ENCODE data around the gene CD274.
"Not testable (repeated sequence)": the region's sequence is repeated elsewhere in the genome, so short reads cannot be mapped to it uniquely, and the experiment has no call there.

CD274 gene

DNA sequence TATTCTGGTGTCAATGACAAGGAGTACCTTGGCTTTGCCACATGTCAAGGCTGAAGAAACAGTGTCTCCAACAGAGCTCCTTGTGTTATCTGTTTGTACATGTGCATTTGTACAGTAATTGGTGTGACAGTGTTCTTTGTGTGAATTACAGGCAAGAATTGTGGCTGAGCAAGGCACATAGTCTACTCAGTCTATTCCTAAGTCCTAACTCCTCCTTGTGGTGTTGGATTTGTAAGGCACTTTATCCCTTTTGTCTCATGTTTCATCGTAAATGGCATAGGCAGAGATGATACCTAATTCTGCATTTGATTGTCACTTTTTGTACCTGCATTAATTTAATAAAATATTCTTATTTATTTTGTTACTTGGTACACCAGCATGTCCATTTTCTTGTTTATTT lies 19.8 kb downstream of the CD274 start:
- DNase-seq: no peak

- no peak for DNase-seq
Measured at GRCh38 chr9:5470816-5471215, 20.5 kb downstream of the CD274 start.

GRCh38 chr9:5475611-5476010 lies 25.3 kb downstream of the CD274 start:
- not testable (repeated sequence) for DNase-seq

DNA sequence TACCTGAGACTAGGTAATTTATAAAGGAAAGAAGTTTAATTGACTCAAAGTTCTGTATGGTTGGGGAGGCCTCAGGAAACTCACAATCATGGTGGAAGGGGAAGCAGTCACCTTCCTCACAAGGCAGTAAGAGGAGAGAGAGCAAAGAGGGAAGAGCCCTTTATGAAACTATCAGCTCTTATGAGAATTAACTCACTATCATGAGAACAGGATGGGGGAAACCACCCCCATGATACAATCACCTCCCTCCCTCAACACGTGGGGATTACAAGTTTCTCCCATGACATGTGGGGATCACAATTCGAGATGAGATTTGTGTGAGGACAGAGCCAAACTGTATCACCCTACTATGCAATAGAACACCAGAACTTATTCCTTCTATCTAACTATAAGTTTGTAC lies 27.9 kb downstream of the CD274 start:
- no peak for DNase-seq

GRCh38 chr9:5479994-5480694 lies 29.8 kb downstream of the CD274 start:
- no peak for DNase-seq

- no peak for DNase-seq
Measured at GRCh38 chr9:5480919-5481318, 30.6 kb downstream of the CD274 start.

- DNase-seq: no peak
Measured at GRCh38 chr9:5481322-5482040, 31.1 kb downstream of the CD274 start.

DNA sequence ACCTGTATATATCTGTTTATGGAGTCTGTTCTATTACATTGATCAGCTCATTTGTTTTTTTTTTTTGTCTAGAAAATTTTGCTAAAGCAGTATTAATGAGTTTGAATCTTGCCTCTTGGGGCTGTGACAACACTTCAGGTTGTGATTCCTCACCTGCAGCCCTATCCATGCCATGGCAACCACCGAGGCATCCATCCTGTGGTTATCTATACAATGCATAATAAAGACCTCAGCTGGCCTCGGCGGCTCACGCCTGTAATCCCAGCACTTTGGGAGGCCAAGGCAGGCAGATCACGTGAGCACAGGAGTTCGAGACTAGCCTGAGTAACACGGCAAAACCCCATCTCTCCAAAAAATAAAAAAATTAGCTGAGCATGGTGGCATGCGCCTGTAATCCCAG lies 31.9 kb downstream of the CD274 start:
- DNase-seq: no peak

DNA sequence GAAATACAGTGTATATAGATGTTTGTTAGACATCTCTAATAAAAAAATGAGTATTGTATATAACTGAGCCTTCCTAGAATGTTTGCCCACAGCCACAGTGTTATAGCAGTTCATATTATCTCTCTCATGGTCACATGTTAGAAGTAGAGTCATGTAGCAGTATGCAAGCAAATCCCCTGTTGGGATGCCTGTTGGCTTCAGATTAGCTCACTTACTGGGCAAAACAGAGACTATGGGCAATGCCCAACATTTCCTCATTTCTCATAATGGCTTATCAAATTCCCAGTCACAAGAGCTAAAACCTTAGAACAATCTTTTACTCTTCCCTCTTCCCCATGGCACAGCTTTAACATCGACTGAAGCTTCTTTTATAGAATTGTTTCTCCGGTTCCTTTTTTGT lies 33.0 kb downstream of the CD274 start:
- DNase-seq: no peak

GRCh38 chr9:5485378-5486085 lies 35.2 kb downstream of the CD274 start:
- no peak for DNase-seq

GRCh38 chr9:5486988-5487387 lies 36.6 kb downstream of the CD274 start:
- no peak for DNase-seq

DNA sequence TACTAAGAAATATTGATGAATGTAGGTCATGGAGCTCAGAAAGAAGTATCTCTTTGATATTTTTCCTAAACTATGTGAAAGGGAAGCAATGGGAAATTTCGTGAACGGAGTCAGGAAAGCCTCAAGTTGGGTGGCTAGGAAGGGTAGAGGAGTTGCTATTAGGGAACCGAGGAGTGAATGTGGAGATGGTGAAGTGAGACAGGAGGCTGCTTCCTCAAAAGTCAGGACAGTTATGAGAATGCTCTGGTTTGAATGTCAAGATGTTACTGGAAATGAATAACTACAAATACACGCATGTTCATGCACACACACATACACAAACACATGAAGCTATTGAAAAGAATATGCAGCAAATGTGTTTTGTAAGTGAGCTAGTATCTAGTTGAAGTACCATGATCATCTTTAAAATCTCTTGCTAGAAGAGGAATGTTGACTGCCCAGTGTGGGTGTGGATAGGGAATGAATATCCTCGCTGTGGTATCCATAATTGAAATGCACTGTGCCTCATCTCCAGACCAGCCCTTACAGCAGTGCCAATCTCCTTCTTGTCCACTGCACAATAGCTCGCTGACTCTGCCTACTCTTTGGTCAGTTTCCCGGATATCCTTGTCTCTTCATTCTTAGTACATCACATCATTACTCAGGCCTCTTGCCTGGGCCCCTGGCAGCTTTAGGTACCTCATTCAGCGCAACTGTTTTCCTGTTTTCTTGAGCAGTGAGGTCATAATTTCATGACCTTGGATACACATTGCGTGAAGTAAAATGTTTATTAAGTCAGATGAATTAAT lies 38.1 kb downstream of the CD274 start:
- DNase-seq: no peak

DNA sequence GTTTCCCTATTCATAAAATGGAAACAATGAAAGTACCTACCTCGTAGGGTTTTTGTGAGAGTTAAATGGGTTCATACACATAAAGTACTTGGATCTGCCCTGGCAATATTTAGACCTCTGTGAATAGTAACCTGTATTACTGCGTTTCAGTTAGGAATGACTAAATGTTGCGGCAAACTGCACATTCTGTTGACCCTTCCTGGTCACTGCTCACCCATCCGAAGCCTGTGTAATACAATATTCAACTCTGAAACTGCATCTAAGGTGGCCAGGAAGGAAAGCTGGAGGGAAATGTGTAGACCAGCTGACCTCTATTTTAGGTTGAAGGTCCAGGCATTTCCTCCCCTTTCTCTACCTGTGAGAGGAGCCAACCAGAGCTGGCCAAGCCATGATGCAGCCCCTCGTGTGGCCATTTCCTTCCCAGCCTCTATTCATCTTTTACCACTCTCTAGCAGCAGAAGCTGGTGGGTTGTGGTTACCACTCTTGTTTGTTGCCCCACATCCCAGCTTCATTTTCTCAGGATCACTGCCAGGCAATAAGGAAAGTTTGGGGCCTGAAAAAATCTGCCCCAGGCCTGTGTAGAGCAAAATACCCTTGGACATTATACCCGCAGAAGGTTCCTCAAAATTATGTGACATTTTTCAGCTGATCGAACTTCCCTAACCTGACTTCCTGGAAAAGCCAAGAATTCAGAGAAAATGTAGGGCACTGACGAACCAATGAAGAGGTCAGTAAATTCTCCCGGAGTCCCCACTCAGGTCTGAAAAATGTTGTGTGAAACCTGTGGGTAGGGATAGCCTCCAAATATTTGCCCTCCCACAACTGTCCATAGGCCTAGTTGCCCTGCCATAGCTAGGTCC lies 39.5 kb downstream of the CD274 start:
- no peak for DNase-seq

GRCh38 chr9:5492965-5493678 lies 42.8 kb downstream of the CD274 start:
- no peak for DNase-seq

DNA sequence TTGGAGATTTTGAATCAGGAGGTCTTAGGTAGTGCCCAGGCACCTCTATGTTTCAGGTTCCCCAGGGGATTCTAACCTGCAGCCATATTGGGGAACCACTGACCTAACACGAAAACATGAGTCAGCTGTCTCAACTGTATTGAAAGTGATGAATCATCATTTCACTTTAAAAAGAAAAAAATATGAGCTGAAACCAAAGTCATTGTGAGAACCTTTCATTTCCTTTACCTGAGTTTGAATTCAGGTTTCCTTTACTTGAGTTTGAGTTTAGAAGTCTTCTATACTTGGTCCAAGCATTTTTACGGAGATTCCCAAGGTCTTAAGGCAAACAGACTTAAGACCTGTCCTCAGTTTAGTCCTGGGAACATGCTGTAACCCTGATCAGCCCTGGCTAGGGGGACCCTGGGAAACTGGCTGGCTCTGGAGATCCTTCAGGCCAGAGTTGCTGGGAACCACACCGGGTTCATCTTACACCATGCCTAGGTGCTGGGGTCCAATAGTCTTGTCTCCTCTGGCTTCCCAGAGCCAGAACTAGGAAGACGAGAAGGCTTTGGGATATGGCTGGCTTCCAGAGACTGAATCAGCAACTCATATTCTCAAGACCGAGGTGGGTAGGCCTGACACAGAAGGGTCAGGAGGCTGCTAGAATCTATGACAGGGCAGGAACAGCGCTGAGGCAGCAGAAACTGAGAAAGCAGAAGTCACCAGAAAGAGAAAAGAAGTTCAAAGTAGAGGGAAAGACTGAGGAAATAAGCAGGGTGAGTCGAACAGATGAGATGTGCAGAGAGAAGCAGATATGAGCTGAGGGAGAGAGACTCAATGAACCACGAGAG lies 43.6 kb downstream of the CD274 start:
- DNase-seq: peak; percentile 26

GRCh38 chr9:5494765-5495164 lies 44.4 kb downstream of the CD274 start:
- not testable (repeated sequence) for DNase-seq

DNA sequence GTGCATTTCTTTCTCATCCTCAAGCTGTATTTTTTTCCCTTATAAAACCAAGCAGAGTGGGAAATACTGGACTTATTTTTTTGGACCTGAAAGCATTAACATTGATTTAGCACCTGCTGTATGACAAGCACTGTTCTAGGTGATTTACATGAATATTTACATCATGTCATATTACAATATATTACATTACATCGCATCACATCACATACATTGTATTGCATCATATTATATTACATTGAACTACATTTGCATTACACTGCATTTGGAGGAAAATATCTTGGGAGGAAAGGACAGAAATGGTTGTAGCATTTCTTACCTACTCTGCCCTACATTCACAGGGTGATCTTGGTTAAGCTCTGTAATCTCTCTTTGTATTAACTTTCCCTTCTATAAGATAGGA lies 48.8 kb downstream of the CD274 start:
- no peak for DNase-seq

- no peak for DNase-seq
Measured at GRCh38 chr9:5499889-5500398, 49.6 kb downstream of the CD274 start.

DNA sequence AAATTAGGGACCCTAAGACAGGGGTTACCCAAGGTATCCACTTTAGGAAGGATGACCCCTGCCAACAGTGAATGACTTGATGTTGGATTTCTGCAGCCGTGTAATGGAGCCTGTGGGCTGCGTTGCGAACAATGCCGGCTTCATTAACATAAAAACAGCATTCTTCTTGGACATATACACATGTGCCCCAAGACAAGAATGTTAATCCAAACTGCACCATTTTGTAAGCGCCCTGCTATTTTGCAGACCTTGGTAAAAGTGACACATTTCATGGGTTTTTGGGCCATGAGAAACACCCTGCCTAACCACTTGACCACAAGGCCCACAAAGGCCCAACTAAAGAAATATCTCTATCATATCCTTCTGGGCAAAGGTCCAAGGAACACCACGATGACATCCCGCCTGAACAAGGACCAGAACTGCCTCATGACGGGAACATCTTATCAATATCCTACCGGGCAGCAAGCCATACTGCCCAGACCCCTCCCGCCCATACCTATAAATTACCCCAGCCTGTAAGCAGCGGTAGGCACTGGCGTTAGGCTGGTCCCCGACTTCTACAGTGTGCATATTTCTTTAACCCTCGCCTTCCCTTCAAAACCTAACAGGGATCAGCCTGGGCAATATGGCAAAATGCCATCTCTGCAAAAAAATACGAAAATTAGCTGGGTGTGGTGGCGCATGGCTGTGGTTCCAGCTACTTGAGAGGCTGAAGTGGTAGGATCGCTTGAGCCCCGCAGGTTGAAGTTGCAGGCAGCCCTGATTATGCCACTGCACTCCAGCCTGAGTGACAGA lies 50.3 kb downstream of the CD274 start:
- DNase-seq: no peak

DNA sequence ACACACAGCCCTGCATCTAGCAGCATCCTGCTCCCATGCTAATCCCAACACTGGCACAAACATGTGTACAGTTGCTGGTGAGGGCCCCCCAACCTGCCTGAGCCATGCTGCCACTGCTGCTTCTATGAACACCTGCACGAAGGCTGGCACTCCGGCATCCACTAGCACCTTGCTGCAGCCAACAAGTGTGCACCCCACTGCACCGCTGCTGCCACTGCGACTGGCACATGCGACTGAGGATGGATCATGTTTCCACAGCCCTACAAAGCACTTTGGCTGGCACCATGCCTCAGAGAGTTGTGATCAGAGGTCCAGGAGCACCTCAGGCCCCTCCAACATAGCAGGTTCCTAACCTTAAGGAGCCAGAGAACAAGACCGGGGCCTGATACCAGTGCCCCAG lies 52.2 kb downstream of the CD274 start:
- DNase-seq: no peak
